ENCODE data around the gene FUT4. TPM values are rescaled to one million over a fixed set of nuclear protein-coding genes. Genes with fewer than 3 reads are reported as not detected.

Gene FUT4
- total and polyA plus RNA-seq, 10 of the 15 experiments (the other 5 are each of a cell fraction or from before 2014, with no cell fraction given), result 0.68 to 9.1 (median 2.3) TPM

DNA sequence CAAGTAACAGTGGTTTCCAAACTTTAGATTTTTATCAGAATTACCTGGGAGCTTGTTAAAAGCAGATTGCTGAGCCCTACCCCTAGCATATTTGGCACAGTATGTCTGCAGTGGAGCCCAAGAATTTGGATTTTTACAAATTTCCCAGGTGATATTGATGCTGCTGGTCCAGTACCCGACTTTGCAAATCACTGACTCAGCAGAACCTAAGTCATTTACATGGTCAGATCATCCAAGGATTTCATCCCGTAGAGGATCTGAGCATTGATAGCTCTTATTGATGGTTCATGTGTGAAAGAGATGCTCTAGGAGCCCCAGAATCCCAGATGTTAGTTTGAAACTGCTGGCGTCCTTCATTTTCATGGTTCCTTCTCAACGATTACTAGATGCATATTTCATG is 25.4 kb upstream of the FUT4 start:
- ChIA-PET RAD21 (ENCODE audit: unreplicated experiment) (interaction anchor here (1.2 to 6.5 kb wide), 3 partner anchors 67 to 85 kb away, joined by 3 to 121 read pairs (median 55); no protein-coding TSS in a partner anchor), CTCF (interaction anchor here (1.0 to 15.7 kb wide), 8 partner anchors 8 to 380 kb away, joined by 4 to 337 read pairs (median 17); no protein-coding TSS in a partner anchor), POLR2A (interaction anchor here (1.7 kb wide), 1 partner anchor 84 kb away, joined by 3 read pairs; no protein-coding TSS in a partner anchor), SMC1A (ENCODE audit: uncharacterized antibody, unreplicated experiment) (interaction anchor here (1.4 to 13.5 kb wide), 5 partner anchors 11 to 85 kb away, joined by 3 to 216 read pairs (median 145); no protein-coding TSS in a partner anchor)
- no TSS peak for BruUV-seq (replicated peaks)
- intact Hi-C loops (cut with micrococcal nuclease; ENCODE audit: unreplicated experiment), result loop anchor here (2.0 to 10.0 kb wide), 2 partner anchors 237 to 379 kb away; no protein-coding TSS in a partner anchor
- Histone ChIP-seq H3K4me2 (ENCODE audit: control insufficient read depth, insufficient read depth) (no peak overlapping the region), H3K9ac (ENCODE audit: control insufficient read depth, insufficient read depth, low read length) (no peak overlapping the region), H3K9me3 (replicated peaks; ENCODE audit: control insufficient read depth, insufficient read depth, low read length) (no peaks in the 10 kb centered on the region), H3K4me1 (ENCODE audit: control insufficient read depth, insufficient read depth, low read length) (no peaks in the 10 kb centered on the region), H2AFZ (ENCODE audit: control insufficient read depth, low read depth, low read length) (no peak overlapping the region), H3K27ac (ENCODE audit: control insufficient read depth, insufficient read depth) (no peak overlapping the region), H3K4me3 (no peak overlapping the region), H3K79me2 (ENCODE audit: control insufficient read depth, insufficient read depth, low read length) (no peaks in the 10 kb centered on the region), H3K36me3 (ENCODE audit: control insufficient read depth in 2 of 2, insufficient read depth in 2 of 2, low read length in 1 of 2) (no peaks in the 10 kb centered on the region), H4K20me1 (ENCODE audit: control insufficient read depth, insufficient read depth) (no peaks in the 10 kb centered on the region), H3K27me3 (replicated peaks in 1 of 2; ENCODE audit: control insufficient read depth in 2 of 2, insufficient read depth in 2 of 2, low read length in 1 of 2) (no peaks in the 10 kb centered on the region)
- 9% methylated on average over 4 of the region's 4 CpGs for WGBS (ENCODE audit: insufficient coverage, insufficient replicate concordance, low lambda C conversion rate, missing lambda C conversion rate)
- TF ChIP-seq TBL1XR1 (IDR thresholded peaks at IDR 0.05; ENCODE audit: low read depth, low read length) (no peak), FOS (IDR thresholded peaks at IDR 0.05; ENCODE audit: borderline replicate concordance, extremely low read depth, insufficient read length) (no peak), CHD4 (IDR thresholded peaks at IDR 0.05) (no peak), IRF4 (IDR thresholded peaks at IDR 0.05; ENCODE audit: low read depth, low read length) (no peak), RB1 (IDR thresholded peaks at IDR 0.05; ENCODE audit: borderline replicate concordance) (no peak), DPF2 (IDR thresholded peaks at IDR 0.05) (no peak), EED (IDR thresholded peaks at IDR 0.05; ENCODE audit: low read depth) (no peak), STAT3 (IDR thresholded peaks at IDR 0.05; ENCODE audit: low read depth, low read length) (no peak), SUPT20H (IDR thresholded peaks at IDR 0.05; ENCODE audit: borderline replicate concordance, control insufficient read depth, low read depth, low read length) (no peak), WRNIP1 (IDR thresholded peaks at IDR 0.05; ENCODE audit: borderline replicate concordance, low read depth, low read length) (no peak)
- TF ChIP-seq, protein P1, sequence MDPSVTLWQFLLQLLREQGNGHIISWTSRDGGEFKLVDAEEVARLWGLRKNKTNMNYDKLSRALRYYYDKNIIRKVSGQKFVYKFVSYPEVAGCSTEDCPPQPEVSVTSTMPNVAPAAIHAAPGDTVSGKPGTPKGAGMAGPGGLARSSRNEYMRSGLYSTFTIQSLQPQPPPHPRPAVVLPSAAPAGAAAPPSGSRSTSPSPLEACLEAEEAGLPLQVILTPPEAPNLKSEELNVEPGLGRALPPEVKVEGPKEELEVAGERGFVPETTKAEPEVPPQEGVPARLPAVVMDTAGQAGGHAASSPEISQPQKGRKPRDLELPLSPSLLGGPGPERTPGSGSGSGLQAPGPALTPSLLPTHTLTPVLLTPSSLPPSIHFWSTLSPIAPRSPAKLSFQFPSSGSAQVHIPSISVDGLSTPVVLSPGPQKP (IDR thresholded peaks at IDR 0.05; ENCODE audit: low read depth, low read length), result no peak
- no peak for ATAC-seq
- FAIRE-seq, result no peak
- in situ Hi-C loops (cut with MboI), result no loop called here
- DNase-seq (ENCODE audit: low read depth, low spot score), result no peak
